T-helper 22 cell (primary cell): ENCODE measurements around the gene C6orf89.

Experiments used
- DNase-seq: peaks from one replicate; pipeline ENCODE4 v3.0.0-alpha.2; 2020; ENCODE audit warnings: low read depth

C6orf89 gene

GRCh38 chr6:36852481-36853147, 33.1 kb upstream of the C6orf89 start:
- no peak for DNase-seq

GRCh38 chr6:36853325-36853724, 32.4 kb upstream of the C6orf89 start:
- DNase-seq: no peak

- DNase-seq: no peak
Measured at GRCh38 chr6:36855750-36856149, 30.0 kb upstream of the C6orf89 start.

GRCh38 chr6:36856277-36856676, 29.5 kb upstream of the C6orf89 start:
- DNase-seq: no peak

- no peak for DNase-seq
Measured at GRCh38 chr6:36857325-36857724, 28.4 kb upstream of the C6orf89 start.

GRCh38 chr6:36858407-36858981, 27.3 kb upstream of the C6orf89 start:
- DNase-seq: no peak

GRCh38 chr6:36860126-36860525, 25.6 kb upstream of the C6orf89 start:
- no peak for DNase-seq

- DNase-seq: no peak
Measured at GRCh38 chr6:36862164-36862847, 23.4 kb upstream of the C6orf89 start.

GRCh38 chr6:36862848-36863382, 22.8 kb upstream of the C6orf89 start:
- no peak for DNase-seq

- no peak for DNase-seq
Measured at GRCh38 chr6:36863670-36864540, 21.8 kb upstream of the C6orf89 start.

- DNase-seq: no peak
Measured at GRCh38 chr6:36865835-36866234, 19.9 kb upstream of the C6orf89 start.

GRCh38 chr6:36867471-36868224, 18.1 kb upstream of the C6orf89 start:
- DNase-seq: no peak

- no peak for DNase-seq
Measured at GRCh38 chr6:36871686-36872085, 14.1 kb upstream of the C6orf89 start.

- no peak for DNase-seq
Measured at GRCh38 chr6:36873115-36873514, 12.6 kb upstream of the C6orf89 start.

GRCh38 chr6:36873612-36874442, 11.9 kb upstream of the C6orf89 start:
- DNase-seq: no peak

GRCh38 chr6:36874443-36875249, 11.1 kb upstream of the C6orf89 start, which contains the start of gene PPIL1:
Gene PPIL1 (minus strand): TSS chr6:36874803. CDS start chr6:36874772, 31 bp downstream.
- peak; percentile 80 for DNase-seq

- DNase-seq: no peak
Measured at GRCh38 chr6:36875250-36875633, 10.5 kb upstream of the C6orf89 start.

GRCh38 chr6:36884610-36885009, 1.1 kb upstream of the C6orf89 start:
- DNase-seq: no peak

- no peak for DNase-seq
Measured at GRCh38 chr6:36886950-36887618, 1.3 kb downstream of the C6orf89 start.
